Cardiac muscle cell (in vitro differentiated cells and primary cell): ENCODE measurements around the gene SSUH2. TPM values are rescaled to one million over a fixed set of nuclear protein-coding genes. Genes with fewer than 3 reads are reported as not detected.
A peak's percentile ranks its signal among the peaks of the same experiment; 100 is the strongest.

Source experiments
- DNase-seq, 2 donors: peaks; one replicate each; pipeline versions ENCODE4 v3.0.0 to v3.0.0-alpha.2; 2010 to 2017; ENCODE audit warnings: low read depth in 1 of 2, low spot score in 1 of 2
- H3K27ac ChIP-seq: fragments of 200-600 bp; sonication (generic); 2 replicates; pipeline ENCODE4 v1.5.1; 2016
- H3K27me3 ChIP-seq: fragments of 200-600 bp; sonication (generic); 2 replicates; pipeline ENCODE4 v1.6.0; 2016; ENCODE audit warnings: control low read depth
- H3K36me3 ChIP-seq: fragments of 200-600 bp; sonication (generic); 2 replicates; pipeline ENCODE4 v1.5.1; 2016; ENCODE audit warnings: control low read depth
- H3K4me1 ChIP-seq: fragments of 200-600 bp; sonication (generic); 2 replicates; pipeline ENCODE4 v1.8.1; 2017; ENCODE audit warnings: low read depth, mild to moderate bottlenecking, mixed run types
- H3K4me3 ChIP-seq: fragments of 200-600 bp; sonication (generic); 2 replicates; pipeline ENCODE4 v1.5.1; 2016; ENCODE audit warnings: mild to moderate bottlenecking
- H3K9me3 ChIP-seq: fragments of 200-600 bp; sonication (generic); 2 replicates; pipeline ENCODE4 v1.5.1; 2017; ENCODE audit warnings: low read depth, mild to moderate bottlenecking, control low read depth
- CTCF ChIP-seq: IDR thresholded peaks from 2 replicates; pipeline ENCODE4 v1.5.1; 2012; ENCODE audit warnings: low read depth, mild to moderate bottlenecking, low read length
- polyA plus RNA-seq: library from polyadenylated mRNA; unstranded; fragments of >200 nt; fragmentation: Nextera tagmentation; extraction: Ambion mirVana; gene quantifications from 2 replicates; pipeline ENCODE4 v1.2.1, GENCODE V29; 2016
- total RNA-seq: library from RNA; depleted of rRNA; stranded (reverse); fragments of >200 nt; gene quantifications from 2 replicates; pipeline ENCODE4 v1.2.3, GENCODE V29; 2016

SSUH2 gene
- total and polyA plus RNA-seq, 2 experiments from 2014 or later = 0.33 TPM; not detected in 1

- Histone ChIP-seq H3K9me3 (no peaks in the 10 kb centered on the region), H3K4me1 (no peaks in the 10 kb centered on the region), H3K27ac (no peak overlapping the region), H3K27me3 (no peaks in the 10 kb centered on the region), H3K4me3 (no peak overlapping the region), H3K36me3 (no peaks in the 10 kb centered on the region)
- no peak for TF ChIP-seq CTCF
- DNase-seq = no peak
Measured at GRCh38 chr3:8635631-8636030, 9.0 kb downstream of the SSUH2 start.

DNA sequence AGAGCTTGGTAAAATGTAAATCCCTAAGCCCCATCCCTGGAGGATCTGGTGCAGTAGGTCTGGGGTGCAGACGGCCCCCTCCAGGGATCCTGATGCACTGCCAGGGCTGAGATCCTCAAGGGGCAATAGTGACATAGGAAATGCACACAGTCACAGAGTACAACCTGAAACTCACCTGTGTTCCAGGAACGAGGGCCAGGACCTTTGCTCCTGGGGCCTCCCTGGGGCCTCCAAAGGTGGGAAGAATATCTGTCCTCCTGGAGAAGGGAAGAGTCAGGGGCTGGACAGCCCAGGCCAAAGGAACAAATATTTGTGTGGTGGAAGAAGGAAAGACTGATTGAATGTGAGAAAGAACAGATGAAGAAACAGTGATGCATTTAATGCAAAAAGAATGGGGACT is 9.5 kb downstream of the SSUH2 start:
- Histone ChIP-seq H3K4me3 (no peak overlapping the region), H3K9me3 (no peaks in the 10 kb centered on the region), H3K4me1 (no peaks in the 10 kb centered on the region), H3K27ac (no peak overlapping the region), H3K27me3 (no peaks in the 10 kb centered on the region), H3K36me3 (no peaks in the 10 kb centered on the region)
- no peak for TF ChIP-seq CTCF
- no peak for DNase-seq

GRCh38 chr3:8632402-8633237 is 12.0 kb downstream of the SSUH2 start:
- Histone ChIP-seq H3K36me3 (no peaks in the 10 kb centered on the region), H3K4me1 (no peaks in the 10 kb centered on the region), H3K27me3 (no peaks in the 10 kb centered on the region), H3K27ac (no peak overlapping the region), H3K4me3 (no peak overlapping the region), H3K9me3 (no peaks in the 10 kb centered on the region)
- DNase-seq = no peak
- no peak for TF ChIP-seq CTCF

DNA sequence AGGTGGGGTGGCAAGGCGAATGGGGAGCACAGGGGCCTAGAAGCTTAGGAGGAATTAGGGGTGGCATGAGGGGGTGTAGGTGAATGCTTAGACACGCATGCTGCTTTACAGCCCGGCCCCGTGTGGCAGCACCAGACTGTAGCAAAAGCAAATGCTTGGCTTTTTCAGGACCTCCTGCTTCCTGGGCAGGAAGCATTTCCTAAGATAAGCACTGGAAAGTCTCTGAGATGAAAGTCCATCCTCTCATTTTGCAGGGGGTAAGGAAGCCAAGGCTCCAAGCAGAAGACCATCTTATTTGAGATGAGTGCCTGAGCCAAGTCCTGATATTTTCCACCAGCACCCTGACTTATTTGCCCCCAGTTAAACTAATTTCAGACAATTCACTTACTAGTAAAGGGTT is 12.9 kb downstream of the SSUH2 start:
- H3K27ac ChIP-seq = no peak overlapping the region
- H3K4me1 ChIP-seq = no peaks in the 10 kb centered on the region
- TF ChIP-seq CTCF = no peak
- no peak overlapping the region for H3K4me3 ChIP-seq
- H3K36me3 ChIP-seq = no peaks in the 10 kb centered on the region
- DNase-seq = peak in 1 of 2 donors; percentile 17
- no peaks in the 10 kb centered on the region for H3K9me3 ChIP-seq
- H3K27me3 ChIP-seq = no peaks in the 10 kb centered on the region

GRCh38 chr3:8629151-8630021 is 15.2 kb downstream of the SSUH2 start:
- Histone ChIP-seq H3K27me3 (no peaks in the 10 kb centered on the region), H3K9me3 (no peaks in the 10 kb centered on the region), H3K4me3 (no peak overlapping the region), H3K27ac (no peak overlapping the region), H3K4me1 (no peaks in the 10 kb centered on the region), H3K36me3 (no peaks in the 10 kb centered on the region)
- peak in 1 of 2 donors; percentile 90 for DNase-seq
- TF ChIP-seq CTCF = no peak
